Measurements from ENCODE around the gene PARP6.
A peak's percentile ranks its signal among the peaks of the same experiment; 100 is the strongest.

PARP6 gene, protein sequence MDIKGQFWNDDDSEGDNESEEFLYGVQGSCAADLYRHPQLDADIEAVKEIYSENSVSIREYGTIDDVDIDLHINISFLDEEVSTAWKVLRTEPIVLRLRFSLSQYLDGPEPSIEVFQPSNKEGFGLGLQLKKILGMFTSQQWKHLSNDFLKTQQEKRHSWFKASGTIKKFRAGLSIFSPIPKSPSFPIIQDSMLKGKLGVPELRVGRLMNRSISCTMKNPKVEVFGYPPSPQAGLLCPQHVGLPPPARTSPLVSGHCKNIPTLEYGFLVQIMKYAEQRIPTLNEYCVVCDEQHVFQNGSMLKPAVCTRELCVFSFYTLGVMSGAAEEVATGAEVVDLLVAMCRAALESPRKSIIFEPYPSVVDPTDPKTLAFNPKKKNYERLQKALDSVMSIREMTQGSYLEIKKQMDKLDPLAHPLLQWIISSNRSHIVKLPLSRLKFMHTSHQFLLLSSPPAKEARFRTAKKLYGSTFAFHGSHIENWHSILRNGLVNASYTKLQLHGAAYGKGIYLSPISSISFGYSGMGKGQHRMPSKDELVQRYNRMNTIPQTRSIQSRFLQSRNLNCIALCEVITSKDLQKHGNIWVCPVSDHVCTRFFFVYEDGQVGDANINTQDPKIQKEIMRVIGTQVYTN

DNA sequence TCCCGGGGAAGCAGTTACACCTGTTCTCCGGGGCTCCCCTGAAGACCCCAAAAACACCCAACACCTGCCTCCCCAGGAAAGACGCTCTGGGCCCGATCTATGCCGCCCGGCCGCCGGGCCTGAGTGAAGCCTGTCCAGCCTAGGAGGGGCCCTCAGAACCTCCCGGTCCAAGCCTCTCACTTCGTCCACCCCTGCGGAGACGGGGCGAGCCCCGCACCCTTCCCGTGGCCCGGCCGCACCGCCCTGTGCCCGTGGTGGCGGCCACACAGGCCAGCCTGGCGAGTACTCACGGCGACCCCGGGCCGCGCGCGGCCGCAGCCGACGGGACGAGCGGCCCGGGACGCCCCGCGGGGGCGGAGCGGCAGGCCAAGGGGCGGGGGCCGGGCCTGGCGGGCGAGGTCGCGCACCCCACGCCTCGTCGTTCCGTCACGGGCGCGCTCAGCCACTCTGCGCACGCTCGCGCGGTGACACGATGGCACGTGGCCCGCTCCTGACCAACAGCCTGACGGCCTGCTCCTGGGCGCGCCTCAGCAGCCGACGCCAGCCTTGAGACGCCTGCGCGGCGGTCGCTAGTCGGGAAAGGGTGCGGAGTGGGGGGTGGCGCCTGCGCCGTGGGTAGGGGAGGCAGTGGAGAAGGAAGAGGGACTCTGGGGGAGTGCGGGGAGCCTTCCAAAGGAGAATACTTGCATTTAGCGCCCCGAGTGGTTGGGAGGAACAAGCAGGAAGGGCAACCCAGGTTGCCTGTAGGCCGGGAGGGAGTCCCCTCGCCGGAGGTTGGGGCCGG, at the start of gene PARP6:
Gene PARP6 (minus strand): TSS at position 342 of the 784 bp plus-strand sequence. CDS start 5,077 bp downstream, outside the sequence.
- DNase-seq: peak; percentile 88

DNA sequence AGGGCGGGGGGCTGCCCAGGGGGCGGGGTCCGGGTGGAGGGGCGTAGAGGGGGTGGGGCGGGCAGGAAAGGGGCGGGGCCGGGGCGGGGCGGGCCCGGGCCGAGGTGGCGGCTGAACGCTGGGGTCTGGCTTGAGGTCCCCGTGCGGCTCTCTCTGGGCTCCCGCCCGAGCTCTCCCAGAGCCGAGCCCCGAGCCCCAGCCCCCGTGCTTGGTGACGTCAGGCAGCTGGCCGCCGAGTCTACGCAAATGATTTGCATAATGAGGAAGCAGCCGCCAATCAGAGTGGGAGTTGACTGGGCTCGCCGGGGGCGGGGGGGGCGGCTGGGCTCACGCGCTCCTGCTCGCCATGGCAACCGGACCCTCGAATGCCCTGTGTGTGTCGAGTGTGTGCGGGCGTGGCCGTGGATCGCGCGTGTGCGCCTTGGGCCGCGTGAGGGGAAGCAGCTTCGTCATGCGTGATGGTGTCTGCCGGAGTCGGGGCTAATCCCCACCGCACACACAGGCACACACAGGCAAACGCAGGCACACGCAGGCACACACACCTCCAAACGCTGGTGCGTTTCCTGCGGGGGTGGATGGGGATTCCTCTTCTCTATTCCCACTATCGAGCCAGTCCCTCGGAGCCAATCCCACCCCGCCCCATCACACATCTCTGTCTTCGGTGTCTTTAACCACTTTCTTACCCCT, 47.8 kb upstream of the PARP6 start, which contains the start of gene CELF6:
Gene CELF6 (minus strand): TSS at position 173 of the 687 bp plus-strand sequence. CDS start 283 bp downstream, outside the sequence.
- peak; percentile 68 for DNase-seq

DNA sequence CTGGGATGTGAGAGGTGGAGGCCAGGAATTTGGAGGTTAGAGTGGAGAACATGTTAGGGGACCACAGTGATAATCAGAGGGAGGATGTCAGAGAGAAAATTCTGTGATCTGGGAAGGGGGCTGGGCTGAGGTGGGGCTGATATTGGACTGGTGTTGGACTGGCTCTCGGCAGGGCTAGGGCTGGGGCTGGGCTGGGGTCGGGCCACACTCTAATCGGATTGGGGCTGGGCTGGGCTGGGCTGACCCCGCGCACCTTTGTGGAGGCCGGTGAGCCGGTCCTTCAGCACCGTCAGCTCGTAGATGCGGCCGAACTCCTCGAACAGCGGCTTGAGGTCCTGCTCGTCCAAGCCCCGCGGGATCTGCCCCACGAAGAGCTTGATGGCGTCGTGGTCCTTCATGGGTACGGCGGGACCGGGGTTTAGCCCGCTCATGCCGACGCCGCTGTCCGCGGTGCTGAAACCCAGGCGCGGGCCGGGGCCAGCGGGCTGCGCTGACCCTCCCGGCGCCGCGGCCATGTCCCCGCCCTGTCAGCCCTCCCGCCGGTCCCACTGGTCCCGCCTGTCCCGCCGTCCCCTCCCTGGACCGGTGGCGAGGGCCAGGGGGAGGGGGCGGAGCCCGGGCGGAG, 47.1 kb upstream of the PARP6 start:
- no peak for DNase-seq

DNA sequence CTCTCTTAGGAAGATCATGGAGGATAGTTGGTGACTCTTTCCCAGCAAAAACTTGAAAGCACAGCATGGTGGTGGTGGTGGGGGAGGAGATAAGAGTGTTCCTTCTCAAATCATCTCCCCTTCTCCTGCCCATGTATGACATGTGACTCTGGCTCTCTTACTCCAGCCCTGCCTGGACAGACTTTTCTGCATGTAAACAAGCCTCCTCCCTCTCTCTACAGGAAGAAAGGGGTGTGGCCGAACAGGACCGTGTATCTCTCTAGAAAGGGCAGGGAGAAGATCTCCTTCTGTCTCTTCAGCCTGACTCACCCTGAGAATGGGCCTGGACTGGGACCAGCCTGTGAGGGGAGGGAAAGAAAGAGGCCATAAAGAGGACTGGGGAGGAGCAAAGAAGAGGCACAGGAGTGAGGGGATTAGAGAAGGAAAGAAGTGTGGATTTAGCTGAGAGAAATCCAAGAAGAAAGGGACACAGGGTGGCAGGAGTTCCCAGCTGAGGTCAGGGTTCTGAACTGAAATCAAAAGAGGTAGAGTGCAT, 46.1 kb upstream of the PARP6 start:
- no peak for DNase-seq

DNA sequence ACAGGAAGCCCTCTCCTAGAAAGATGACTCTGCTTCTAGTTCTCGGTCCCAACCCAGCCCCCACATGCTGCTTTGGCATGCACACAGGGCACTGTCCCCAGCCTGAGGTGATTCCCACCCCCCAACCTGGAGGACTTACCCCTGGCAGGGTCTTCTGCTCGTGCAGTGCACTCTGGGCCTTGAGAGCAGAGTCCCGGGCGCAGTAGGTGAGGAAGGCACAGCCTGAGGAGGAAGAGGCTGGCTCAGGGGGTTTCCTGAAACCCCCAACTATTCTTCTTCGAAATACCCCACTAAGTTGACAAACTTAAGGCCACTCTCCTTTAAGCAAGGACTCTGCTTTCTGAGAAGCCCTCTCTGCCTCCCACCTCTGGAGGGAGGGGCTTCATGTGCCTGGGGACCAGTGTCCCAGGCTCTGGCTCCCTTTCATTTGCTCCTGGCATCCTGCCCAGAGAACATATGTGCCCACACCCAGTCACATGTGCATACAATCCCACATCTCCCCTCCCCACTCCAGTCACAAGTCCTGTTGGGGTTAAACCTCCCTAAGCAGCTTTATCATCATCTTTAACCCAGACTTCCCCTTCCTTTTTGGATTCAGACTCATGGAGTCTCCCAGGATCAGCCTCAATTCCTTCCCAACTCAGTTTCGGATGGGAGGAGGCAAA, 43.5 kb upstream of the PARP6 start:
- peak; percentile 4 for DNase-seq

DNA sequence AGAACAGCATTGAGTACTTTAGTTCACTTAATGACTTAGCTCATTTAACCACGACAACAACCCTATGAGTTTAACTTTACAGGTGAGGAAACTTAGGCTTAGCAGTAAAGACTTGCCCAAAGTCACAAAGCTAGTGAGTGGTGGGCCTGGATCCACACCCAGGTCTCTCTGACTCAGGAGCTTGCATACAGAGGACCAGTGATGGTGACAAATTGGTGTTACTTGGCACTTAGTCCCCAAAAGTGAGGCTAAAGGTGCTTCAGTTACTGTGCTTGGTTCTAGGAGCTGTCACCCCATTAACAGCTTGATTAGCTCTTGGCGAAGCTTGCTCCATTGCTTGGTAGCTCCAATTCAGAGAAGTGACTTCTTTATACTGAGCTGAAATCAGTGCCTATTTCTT, 41.5 kb upstream of the PARP6 start:
- DNase-seq: no peak

DNA sequence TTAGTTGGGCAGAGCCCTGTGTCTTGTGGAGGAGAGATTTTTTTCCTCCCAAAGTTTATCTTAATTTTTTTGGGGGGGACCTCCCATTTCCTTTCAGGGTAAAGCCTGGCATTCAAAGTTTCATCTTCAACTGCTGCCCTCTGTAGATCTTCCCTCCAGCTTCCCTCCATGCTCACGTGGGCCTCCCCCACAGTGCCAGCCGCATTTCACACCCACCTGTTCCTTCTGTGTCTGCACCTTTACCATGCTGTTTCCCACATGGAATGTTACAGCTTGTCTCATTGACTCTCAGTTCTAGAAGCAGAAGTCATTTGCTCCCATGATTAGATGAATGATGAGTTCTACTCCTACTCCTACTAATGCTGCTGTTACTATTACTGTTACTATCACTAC, 41.1 kb upstream of the PARP6 start:
- DNase-seq: no peak

DNA sequence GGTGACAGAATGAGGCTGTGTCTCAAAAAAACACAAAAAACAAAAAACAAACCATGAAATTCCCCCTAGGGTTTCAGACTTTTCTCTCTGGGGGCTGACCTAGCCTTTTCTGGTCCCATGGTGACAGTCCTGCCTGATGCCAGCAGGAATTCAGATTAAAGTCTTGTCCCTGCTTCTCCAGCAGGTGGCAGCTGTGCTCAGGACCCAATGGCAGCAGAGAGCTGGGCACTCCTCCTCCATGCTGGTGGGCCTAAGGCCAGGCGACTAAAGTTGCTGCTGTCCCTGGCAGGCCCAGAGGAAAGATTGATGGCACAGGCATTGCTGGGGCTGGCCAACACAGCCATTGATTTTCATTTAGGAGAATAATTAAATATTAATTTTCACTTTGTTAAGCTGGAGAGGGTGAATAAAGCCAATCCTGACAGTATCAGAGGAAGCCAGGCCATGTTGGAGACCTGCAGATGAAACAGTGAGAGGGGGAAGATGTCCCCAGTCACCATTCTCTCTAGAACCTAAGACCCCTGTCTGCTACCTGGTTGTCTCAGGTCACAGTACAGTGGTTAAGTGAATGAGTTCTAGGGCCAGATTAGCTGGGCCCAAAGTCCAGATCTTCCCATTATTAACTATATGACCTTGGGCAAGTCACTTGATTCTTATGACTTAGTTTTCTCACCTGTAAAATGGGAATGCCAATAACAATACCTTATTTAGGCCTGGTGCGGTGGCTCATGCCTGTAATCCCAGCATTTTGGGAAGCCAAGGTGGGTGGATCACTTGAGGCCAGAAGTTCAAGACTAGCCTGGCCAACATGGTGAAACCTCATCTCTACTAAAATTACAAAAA, 40.5 kb upstream of the PARP6 start:
- peak; percentile 32 for DNase-seq

DNA sequence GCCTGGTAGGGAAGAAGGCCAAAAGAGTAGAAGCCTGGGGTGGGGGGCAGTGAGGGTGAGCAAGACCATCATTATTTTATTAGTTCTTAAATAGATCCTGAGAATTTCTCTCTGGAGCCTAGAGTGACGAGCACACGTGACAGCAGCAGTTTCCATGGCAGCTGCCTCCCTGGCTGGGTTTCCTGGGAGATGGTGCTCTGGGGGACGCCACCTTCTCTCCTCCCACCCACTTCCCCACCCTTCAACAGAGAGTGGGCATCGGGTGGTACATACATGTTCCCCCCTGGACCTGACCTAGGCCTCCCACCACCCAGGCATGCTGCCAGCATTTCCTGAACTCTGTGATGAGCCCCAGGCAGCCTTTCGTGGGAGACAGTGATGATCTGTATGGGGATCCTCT, 34.7 kb upstream of the PARP6 start:
- DNase-seq: no peak

DNA sequence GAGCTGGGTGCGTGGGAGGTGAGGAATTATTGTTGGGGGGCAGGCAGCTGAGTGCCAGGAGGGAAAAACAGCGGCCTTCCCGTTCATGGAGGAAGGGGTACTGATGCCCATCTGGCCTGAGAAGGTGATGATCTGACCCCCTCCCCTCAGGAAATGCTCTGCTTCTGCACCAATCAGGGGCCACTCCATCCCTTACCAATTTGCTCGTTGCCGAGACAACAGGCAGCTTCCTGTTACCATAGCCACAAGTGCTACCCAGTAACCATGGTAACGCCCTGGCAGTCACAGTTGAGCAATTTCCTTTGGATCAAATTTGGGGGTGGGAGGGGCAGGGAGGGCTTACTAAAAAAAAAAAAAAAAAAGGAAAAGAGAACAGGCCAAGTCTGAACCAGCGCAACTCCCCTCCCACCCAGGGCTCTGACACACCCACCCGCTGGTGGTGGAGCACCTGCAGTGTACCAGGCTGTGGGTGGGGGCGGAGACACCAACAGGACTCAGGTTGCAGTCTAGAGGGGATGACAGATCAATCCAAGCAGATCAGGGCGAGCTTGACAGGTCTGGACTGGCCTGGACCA, 33.9 kb upstream of the PARP6 start:
- DNase-seq: no peak

DNA sequence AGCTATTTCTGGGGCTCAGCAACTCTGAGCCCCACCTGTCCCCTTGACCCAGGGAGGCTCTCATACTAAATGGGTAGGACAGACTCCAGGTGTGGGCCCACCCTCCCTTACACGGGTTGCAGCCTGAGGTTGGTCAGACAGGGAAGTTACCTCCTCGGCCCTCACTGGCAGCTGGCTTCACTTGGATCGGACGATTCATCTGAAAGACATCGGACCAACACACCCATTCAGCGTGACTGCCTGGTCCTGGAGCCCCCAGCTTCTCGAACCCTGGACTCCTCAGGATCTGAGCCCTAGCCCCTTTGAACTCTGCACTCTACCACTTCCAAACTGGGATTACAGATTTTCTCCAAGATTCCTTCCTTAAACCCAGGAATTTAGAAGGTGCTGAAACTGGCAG, 32.2 kb upstream of the PARP6 start:
- DNase-seq: no peak

DNA sequence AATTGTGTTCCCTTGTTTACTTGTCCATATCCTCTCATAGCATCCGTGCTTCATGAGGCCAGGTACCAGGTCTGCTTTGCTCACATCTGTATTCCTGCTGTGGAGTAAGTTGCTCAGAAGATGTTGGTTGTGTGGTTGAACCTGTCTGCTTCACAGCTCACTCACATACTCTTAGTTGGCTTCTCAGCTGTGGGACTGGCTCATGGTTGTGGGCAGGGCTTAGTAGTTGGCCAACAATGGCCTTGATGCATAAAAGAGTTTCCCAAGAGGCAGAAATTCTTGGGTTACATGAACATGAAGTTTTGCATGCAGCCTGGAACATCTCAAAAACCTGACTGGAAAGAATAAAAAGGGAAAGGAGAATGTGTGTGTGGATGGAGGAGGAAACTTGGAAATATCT, 30.6 kb upstream of the PARP6 start:
- DNase-seq: no peak

DNA sequence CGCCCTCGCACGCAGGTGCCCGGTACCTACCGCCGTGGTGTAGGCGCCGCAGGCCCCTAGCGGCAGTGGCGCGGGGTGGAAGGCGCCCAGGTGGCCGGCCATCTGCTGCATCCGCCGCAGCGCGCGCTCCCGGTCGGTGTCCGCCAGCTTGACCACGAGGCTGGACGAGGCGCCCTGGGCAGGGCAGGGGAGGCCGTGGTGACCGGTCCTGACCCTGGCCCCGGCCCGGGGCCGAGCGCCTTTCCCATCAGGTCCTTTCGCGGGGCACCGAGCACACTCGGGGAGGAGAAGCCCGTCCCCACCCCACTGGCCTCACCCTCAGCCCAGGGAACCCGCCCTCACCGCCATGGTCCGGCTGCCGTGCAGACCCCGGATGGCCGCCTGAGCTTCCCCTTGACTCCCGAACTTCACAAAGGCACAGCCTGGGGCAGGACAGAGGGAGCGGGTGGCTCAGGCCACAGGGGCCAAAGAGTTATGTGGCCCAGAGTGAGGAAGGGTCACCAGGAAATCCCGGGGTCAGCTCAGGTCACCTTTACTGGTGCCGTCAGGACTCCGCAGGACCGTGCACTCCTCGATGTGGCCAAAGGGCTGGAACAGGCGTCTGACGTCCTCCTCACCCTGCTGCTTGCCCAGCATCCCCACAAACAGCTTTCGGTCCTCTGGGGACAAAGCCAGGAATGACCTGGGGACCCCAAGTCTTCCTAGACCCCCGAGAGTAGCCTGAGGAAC, 17.4 kb upstream of the PARP6 start:
- DNase-seq: no peak

DNA sequence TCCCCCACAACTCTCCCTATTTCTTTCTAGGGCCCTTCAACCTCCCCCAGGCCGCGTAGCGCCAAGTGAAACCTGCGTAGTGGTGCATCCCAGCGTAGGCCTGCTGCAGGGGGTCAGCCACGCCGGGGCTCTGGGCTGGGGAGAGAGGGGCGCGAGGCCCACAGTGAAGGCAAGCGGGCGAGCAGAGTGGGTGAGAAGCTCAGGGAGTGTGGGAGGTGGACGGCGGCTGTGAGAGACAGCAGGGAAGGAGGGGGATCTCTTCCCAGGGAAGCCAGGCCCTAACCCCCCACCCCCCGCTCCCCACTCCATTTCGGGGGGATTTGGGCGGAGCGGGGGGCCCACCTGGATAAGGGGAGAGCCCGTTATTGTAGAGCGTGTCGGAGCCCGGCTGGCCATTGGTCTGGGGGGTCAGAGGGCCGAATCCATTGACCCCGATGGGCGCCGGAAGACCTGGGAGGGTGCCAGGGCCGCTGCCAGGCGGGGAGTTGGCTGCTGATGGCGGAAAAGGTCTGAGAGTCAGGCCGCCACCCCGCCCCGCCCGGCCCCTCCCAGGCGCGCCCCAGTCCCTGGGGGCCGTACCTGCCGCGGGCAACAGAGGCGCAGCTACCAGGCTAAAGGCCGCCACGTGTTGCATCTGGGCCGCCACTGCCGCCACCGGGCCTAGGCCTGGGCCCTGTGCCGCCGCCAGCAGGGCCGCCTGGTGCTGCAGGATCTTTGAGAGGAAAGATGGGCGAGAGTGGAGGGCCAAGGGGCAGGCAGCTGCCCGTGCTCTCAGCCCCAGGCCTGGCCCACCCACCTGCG, 16.6 kb upstream of the PARP6 start:
- DNase-seq: no peak

DNA sequence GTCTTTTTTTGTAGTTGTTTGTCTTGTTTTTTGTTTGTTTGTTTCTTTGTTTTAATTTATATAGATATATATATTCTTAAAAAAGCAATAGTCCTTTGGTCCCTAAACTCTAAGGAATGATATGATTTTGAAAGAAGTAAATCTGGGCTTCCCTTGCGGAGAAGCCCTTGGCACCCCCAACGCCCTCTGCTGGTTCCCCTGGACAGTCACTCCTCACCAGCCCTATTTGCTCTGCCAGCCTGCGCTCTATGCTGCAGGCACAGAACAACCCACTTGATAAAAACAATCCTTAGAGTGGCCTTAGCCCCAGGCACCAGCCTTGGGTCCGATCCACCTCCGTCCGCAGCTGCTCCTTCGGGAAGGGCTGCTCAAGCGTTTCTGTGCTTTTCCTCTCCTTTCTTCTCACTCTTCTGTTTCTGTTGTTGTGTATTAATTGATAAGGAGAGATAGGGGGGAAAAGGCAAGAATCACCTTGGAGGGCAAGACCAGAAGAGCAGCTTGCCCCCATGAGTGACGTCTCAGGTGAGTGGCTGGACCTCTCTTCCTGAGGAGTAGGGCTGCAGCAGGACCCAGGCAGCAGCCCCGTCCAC, 13.7 kb upstream of the PARP6 start:
- no peak for DNase-seq

DNA sequence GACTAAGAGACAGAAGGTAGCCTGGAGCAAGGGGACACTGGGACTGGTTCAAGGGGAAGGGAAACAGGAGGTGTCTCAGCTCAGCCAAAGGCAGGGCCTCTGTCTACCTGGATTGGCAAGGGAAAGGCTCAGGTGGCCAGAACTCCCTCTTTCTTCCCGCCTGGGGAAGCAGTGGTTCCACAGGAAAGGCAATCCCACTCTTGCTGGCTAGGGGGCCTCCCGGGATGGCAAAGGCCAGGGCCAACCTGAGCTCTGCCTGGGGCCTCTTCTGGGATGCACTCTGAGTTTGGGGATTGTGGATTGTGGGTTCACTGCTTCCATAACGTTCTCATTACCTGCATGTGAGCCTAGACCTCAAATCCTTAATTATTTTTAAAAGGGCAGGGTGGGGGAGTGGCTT, 13.0 kb upstream of the PARP6 start:
- no peak for DNase-seq

DNA sequence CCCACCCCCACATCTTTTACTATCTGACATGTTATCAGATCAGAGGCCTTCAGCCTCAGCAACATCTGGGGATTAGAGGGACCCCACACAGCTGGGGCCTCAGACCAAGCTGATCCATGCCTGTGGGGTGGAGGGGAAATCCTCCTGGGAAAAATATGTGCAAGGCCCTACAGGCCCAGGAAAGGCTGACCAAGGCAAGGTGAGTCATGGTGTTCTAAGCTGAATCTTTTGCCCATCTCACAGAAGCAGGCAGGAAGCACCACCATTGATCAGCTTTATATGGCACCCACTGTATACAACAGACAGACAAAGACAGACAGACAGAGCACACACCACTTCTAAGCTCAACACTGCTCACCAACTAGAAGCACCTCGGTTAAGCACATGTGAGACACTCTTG, 12.4 kb upstream of the PARP6 start:
- no peak for DNase-seq

DNA sequence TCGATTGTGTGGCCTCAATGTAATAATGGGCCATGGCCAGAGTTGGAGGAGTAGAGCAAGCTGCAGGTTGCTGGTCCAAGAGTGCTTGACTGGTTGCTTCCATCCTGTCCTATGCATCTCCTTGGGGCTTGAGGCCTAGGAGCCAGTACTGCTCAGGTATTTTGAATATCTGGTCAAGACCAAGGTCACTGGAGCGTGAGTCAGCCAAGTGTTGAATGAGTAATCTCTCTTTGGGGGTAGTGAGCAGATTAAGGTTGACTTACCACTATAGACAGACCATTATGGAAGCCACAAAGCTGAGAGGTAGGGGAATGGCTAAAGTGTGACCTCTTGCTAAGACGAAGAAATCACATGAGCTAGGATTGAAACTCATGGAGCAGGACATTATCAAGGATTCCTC, 9.4 kb upstream of the PARP6 start:
- DNase-seq: no peak
